HL-60 (cell line): ENCODE results near the gene EOGT.

Experiments used
- DNase-seq, 2 experiments: peaks; one replicate each; pipeline ENCODE4 v3.0.0-alpha.2; 2010 to 2020; ENCODE audit warnings: low read depth in 1 of 2, low spot score in 1 of 2
- H3K27ac ChIP-seq: fragments of 250-450 bp; sonication (Bioruptor Pico); replicated peaks from 2 replicates; pipeline ENCODE4 v1.5.1; 2020; ENCODE audit warnings: mild to moderate bottlenecking, moderate library complexity
- H3K27me3 ChIP-seq: fragments of 250-450 bp; sonication (Bioruptor Pico); 2 replicates; pipeline ENCODE4 v1.5.1; 2021; ENCODE audit warnings: mild to moderate bottlenecking, moderate library complexity; ENCODE audit not compliant: insufficient read depth, poor library complexity, severe bottlenecking
- H3K4me3 ChIP-seq: replicated peaks from 2 replicates; pipeline ENCODE4 v1.5.1; 2011; ENCODE audit warnings: mild to moderate bottlenecking, control low read depth, low read length; ENCODE audit not compliant: insufficient read depth
- GABPA ChIP-seq: IDR thresholded peaks from 2 replicates; pipeline ENCODE4 v1.6.1; 2012; ENCODE audit warnings: low read depth
- POLR2AphosphoS5 ChIP-seq: IDR thresholded peaks from 2 replicates; pipeline ENCODE4 v1.6.1; 2012; ENCODE audit warnings: low read depth
- SPI1 ChIP-seq: IDR thresholded peaks from 2 replicates; pipeline ENCODE4 v1.6.1; 2012; ENCODE audit warnings: low read depth, mild to moderate bottlenecking, borderline replicate concordance
- TF ChIP-seq, protein P1 (sequence below): IDR thresholded peaks from one replicate; pipeline ENCODE4 v1.5.1; 2011; ENCODE audit warnings: low read length, control low read depth, inconsistent platforms; ENCODE audit not compliant: insufficient read depth
- TF ChIP-seq, protein P2 (sequence below): IDR thresholded peaks from 2 replicates; pipeline ENCODE4 v1.6.1; 2012; ENCODE audit warnings: low read depth; ENCODE audit not compliant: insufficient replicate concordance

Gene EOGT

DNA sequence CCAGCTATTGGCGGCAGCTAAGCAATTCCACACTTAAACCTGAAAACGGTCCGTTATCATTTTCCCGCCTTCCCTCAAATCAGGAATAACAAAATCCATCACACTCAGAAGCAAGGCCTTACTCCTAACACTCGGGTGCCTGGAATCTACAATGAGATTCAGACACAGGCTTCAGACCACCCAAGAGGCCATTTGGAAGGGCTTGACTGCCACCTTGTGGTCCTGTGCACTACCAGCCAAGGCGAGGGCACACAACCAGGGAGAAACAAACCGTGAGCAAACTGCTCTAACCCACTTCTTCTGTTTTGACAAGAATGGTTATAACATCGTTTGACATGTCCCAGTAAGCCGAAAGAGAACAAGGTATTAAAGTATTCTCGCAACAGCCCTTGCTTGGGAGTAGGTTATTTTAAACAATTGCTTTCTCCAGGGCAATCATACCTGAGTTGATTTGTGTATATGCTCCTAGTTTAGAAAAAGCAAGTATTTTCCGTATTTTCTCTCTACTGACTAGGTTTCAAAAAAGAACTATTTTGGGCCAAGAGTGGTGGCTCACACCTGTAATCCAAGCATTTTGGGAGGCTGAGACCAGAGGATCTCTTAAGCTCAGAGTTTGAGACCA is 41.0 kb downstream of the EOGT start:
- H3K27me3 ChIP-seq: peaks cover 13% of the 10 kb centered on the region
- TF ChIP-seq, protein P1, sequence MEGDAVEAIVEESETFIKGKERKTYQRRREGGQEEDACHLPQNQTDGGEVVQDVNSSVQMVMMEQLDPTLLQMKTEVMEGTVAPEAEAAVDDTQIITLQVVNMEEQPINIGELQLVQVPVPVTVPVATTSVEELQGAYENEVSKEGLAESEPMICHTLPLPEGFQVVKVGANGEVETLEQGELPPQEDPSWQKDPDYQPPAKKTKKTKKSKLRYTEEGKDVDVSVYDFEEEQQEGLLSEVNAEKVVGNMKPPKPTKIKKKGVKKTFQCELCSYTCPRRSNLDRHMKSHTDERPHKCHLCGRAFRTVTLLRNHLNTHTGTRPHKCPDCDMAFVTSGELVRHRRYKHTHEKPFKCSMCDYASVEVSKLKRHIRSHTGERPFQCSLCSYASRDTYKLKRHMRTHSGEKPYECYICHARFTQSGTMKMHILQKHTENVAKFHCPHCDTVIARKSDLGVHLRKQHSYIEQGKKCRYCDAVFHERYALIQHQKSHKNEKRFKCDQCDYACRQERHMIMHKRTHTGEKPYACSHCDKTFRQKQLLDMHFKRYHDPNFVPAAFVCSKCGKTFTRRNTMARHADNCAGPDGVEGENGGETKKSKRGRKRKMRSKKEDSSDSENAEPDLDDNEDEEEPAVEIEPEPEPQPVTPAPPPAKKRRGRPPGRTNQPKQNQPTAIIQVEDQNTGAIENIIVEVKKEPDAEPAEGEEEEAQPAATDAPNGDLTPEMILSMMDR: peak; percentile 63
- TF ChIP-seq, protein P2, sequence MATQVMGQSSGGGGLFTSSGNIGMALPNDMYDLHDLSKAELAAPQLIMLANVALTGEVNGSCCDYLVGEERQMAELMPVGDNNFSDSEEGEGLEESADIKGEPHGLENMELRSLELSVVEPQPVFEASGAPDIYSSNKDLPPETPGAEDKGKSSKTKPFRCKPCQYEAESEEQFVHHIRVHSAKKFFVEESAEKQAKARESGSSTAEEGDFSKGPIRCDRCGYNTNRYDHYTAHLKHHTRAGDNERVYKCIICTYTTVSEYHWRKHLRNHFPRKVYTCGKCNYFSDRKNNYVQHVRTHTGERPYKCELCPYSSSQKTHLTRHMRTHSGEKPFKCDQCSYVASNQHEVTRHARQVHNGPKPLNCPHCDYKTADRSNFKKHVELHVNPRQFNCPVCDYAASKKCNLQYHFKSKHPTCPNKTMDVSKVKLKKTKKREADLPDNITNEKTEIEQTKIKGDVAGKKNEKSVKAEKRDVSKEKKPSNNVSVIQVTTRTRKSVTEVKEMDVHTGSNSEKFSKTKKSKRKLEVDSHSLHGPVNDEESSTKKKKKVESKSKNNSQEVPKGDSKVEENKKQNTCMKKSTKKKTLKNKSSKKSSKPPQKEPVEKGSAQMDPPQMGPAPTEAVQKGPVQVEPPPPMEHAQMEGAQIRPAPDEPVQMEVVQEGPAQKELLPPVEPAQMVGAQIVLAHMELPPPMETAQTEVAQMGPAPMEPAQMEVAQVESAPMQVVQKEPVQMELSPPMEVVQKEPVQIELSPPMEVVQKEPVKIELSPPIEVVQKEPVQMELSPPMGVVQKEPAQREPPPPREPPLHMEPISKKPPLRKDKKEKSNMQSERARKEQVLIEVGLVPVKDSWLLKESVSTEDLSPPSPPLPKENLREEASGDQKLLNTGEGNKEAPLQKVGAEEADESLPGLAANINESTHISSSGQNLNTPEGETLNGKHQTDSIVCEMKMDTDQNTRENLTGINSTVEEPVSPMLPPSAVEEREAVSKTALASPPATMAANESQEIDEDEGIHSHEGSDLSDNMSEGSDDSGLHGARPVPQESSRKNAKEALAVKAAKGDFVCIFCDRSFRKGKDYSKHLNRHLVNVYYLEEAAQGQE: no peak
- peak in 1 of 2 experiments; percentile 46 for DNase-seq
- H3K27ac ChIP-seq: no peak overlapping the region
- no peak overlapping the region for H3K4me3 ChIP-seq

DNA sequence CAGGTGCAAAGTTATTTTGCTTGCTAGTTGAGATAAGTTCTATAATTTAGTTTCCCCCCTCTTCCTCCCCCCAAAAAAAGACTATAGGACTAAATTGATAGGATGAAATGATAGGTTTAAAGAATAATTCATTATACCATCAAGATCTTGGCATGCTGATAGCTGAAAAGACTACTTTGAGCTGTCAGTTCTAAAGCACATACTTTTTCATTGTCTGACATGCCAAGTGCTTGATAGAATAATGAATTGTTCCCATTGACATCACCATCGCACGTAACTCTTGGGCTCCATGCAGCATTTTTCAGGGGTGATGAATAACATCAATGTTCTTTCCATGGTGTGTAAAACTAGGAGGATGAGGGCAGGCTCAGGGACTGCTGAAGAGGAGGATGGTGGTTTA is 48.8 kb downstream of the EOGT start:
- H3K4me3 ChIP-seq: no peak overlapping the region
- peaks cover 4% of the 10 kb centered on the region for H3K27me3 ChIP-seq
- no peak for DNase-seq
- H3K27ac ChIP-seq: no peak overlapping the region
- TF ChIP-seq GABPA: no peak
- no peak for TF ChIP-seq SPI1
- no peak for TF ChIP-seq POLR2AphosphoS5
- TF ChIP-seq, protein P1: no peak
- TF ChIP-seq, protein P2: no peak

DNA sequence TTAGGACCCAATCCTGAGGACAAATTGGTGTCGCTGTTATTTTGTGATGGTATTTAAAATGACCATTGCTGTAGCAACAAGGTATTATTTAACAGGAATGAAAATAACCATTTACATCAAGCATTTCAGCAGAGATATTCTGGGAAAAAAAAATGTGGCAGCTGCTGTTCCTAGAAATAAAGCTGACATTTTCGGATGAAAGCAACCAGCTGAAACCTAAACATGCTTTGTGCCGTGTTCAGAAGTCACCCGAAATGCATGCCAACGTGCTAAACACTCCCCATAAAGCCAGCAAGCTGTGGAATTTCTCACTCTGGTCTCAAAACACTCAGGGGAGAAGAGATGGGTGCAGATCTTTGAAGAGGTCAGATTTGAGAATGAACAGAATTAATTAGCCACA is 49.6 kb downstream of the EOGT start:
- TF ChIP-seq POLR2AphosphoS5 (no peak), SPI1 (no peak), GABPA (no peak)
- TF ChIP-seq, protein P2: no peak
- TF ChIP-seq, protein P1: no peak
- Histone ChIP-seq H3K27me3 (no peaks in the 10 kb centered on the region), H3K4me3 (no peak overlapping the region), H3K27ac (no peak overlapping the region)
- no peak for DNase-seq
